SU-DHL-6 (cell line): ENCODE data around the gene C10orf105.

Experiments used
- EZH2phosphoT487 ChIP-seq: fragments of 200-600 bp; sonication (generic), shearing (Covaris generic); conservative IDR thresholded peaks from 2 replicates; pipeline ENCODE4 v1.6.1; 2018; ENCODE audit warnings: mild to moderate bottlenecking, antibody characterized with exemption, low read length, moderate library complexity, mixed read lengths
- TF ChIP-seq, protein P1 (sequence below): fragments of 200-600 bp; sonication (generic); IDR thresholded peaks from one replicate; pipeline ENCODE4 v1.5.1; 2017; ENCODE audit warnings: antibody characterized with exemption, mild to moderate bottlenecking, low read length, moderate library complexity; ENCODE audit not compliant: insufficient read depth, poor library complexity, severe bottlenecking

DNA sequence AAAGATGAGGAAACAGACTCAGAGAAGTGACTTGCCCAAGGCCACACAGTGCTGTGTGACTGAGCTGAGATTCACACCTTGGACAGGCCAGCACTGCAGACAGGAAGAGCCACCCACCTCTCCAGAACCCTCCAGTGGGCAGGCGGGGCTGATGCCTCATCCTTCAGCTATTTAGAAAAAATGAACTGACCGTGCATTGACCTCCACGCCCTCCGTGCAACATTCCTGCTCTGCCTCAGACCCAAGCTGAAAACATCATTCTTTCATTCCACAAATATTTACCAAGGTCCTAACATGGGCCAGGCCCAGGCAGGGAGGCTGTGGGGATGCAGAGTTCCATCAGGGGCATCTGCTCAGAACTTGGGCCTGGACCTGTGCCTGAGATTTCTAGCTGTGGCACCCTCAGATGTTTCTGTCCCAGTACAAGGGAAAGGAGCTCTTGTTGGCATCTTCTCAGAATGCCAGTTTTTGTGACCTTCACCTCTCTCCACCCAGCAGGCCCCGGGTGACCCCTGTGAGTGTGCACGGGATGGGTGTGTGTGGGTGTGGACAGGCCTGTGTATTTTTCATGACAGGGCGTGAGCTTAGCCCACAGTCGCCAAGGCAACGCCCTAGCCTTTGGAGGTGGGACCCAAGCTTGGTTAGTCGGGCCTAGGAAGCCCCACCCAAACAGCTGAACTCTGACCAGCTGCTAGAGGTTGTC lies 47.3 kb upstream of the C10orf105 start:
- TF ChIP-seq, protein P1, sequence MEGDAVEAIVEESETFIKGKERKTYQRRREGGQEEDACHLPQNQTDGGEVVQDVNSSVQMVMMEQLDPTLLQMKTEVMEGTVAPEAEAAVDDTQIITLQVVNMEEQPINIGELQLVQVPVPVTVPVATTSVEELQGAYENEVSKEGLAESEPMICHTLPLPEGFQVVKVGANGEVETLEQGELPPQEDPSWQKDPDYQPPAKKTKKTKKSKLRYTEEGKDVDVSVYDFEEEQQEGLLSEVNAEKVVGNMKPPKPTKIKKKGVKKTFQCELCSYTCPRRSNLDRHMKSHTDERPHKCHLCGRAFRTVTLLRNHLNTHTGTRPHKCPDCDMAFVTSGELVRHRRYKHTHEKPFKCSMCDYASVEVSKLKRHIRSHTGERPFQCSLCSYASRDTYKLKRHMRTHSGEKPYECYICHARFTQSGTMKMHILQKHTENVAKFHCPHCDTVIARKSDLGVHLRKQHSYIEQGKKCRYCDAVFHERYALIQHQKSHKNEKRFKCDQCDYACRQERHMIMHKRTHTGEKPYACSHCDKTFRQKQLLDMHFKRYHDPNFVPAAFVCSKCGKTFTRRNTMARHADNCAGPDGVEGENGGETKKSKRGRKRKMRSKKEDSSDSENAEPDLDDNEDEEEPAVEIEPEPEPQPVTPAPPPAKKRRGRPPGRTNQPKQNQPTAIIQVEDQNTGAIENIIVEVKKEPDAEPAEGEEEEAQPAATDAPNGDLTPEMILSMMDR = no peak
- no peak for TF ChIP-seq EZH2phosphoT487
